HG02763 (cell line): ENCODE data around the gene SYNRG.

Experiments used
- ATAC-seq: cut with Tn5 transposase; IDR thresholded peaks from one replicate; pipeline ENCODE4 v1.9.1; 2021; ENCODE audit warnings: mild to moderate bottlenecking, moderate library complexity; ENCODE audit not compliant: unreplicated experiment

Gene SYNRG

GRCh38 chr17:37476431-37477120 is 132.6 kb downstream of the SYNRG start:
- no peak for ATAC-seq

DNA sequence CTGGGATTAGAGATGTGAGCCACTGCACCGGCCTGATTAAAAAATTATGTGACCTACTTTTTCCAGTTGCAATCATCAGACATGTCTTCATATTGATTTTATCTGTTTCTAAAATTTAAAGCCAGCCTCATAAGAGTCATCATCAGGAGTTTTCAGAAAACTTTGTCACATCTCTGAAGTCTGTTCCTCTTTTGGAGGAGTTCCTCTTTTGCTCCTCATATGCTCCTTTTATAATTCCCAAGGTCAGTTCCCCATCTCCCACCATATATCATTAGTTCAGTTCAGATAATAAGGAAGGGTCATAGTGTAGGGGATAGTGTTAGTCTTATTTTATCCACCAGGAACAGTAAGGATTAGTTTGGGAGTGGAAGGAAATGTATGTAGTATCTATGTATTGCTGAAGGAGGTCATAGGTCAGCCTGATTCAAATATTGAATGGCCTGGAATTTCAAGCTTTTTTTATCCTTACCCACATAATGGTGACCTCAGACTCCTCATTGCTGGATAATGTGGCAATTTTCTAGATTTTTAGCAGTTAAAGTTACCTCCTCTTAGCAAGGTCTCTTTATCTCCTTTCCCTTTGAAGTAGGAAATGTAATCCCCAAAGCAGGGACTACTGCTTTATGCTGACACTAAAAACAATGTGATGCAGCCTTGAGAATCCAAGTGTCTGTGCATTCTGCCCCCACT is 133.3 kb downstream of the SYNRG start:
- no peak for ATAC-seq

- no peak for ATAC-seq
Measured at GRCh38 chr17:37470181-37470580, 139.0 kb downstream of the SYNRG start.

DNA sequence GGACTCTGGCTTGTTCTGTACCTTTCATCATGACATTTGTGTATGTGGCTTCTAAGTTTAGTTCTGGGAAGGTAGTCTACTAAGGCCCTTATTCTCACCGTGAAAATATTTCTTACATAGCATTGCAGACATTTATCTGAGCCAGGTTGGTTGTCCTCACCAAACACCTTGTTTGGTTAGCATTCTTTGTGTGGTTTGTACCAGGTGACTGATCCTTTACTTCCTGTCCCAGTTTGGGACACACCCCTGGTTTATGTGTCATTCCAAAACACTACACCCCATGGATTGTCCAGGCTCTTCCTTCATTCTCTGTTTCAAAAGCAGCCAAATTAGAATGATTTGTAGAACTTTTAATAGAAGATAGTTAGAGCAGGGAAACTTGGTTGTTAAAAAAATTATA is 142.7 kb downstream of the SYNRG start:
- no peak for ATAC-seq

- no peak for ATAC-seq
Measured at GRCh38 chr17:37465069-37465616, 144.1 kb downstream of the SYNRG start.
